ENCODE data around the gene TRIP13. TPM values are rescaled to one million over a fixed set of nuclear protein-coding genes. Genes with fewer than 3 reads are reported as not detected.
"Not testable (repeated sequence)": the region's sequence is repeated elsewhere in the genome, so short reads cannot be mapped to it uniquely, and the experiment has no call there.

Gene TRIP13
- total and polyA plus RNA-seq, 2 of the 4 experiments (the other 2 are of a cell fraction), result 17.1 to 35.5 TPM

- H3K14ac ChIP-seq (replicated peaks; ENCODE audit: low read depth, low read length); H3K27ac ChIP-seq (ENCODE audit: insufficient read depth, low read length); H3K9me1 ChIP-seq (ENCODE audit: insufficient read depth, low read length); H2AK5ac ChIP-seq (ENCODE audit: low read depth, low read length); H2BK15ac ChIP-seq (ENCODE audit: low read depth, low read length); H4K91ac ChIP-seq (ENCODE audit: insufficient read depth, low read depth, low read length); H3K56ac ChIP-seq (ENCODE audit: extremely low read depth, insufficient read depth, low read length); H3K9ac ChIP-seq (ENCODE audit: low read depth, low read length); H4K20me1 ChIP-seq (ENCODE audit: insufficient read depth, low read length); in situ Hi-C loops (cut with MboI; ENCODE audit: low sequenced_read_pairs); intact Hi-C loops (cut with micrococcal nuclease); H3K9me3 ChIP-seq (ENCODE audit: control insufficient read depth, insufficient read depth, low read length); CTCF ChIA-PET; H4K5ac ChIP-seq (ENCODE audit: low read depth, low read length); POLR2A ChIA-PET (ENCODE audit: unreplicated experiment); H3K4me2 ChIP-seq (ENCODE audit: low read depth, low read length); dilution Hi-C loops (cut with HindIII; ENCODE audit: low sequenced_read_pairs, unreplicated experiment); H3K23ac ChIP-seq (ENCODE audit: low read depth, low read length); H2BK5ac ChIP-seq (ENCODE audit: low read depth, low read length, poor library complexity, severe bottlenecking); ATAC-seq (ENCODE audit: low read depth); H3K79me1 ChIP-seq (ENCODE audit: low read depth in 1 of 2, low read length in 2 of 2); H3K4ac ChIP-seq (ENCODE audit: low read depth, low read length); H3K4me3 ChIP-seq (ENCODE audit: insufficient read depth, low read depth, low read length); H2BK120ac ChIP-seq (ENCODE audit: low read depth, low read length); H3K18ac ChIP-seq (ENCODE audit: low read depth, low read length); H3K36me3 ChIP-seq (ENCODE audit: control insufficient read depth, insufficient read depth, low read length); H2BK20ac ChIP-seq (ENCODE audit: low read depth, low read length); H3K4me1 ChIP-seq (ENCODE audit: control insufficient read depth, insufficient read depth, low read length); H2AFZ ChIP-seq (replicated peaks; ENCODE audit: low read length, poor library complexity); DNase-seq; H3K27me3 ChIP-seq (ENCODE audit: control insufficient read depth, insufficient read depth, low read length); H4K8ac ChIP-seq (ENCODE audit: low read depth in 2 of 2, low read length in 2 of 2); BruUV-seq (replicated peaks); H2AK9ac ChIP-seq (replicated peaks; ENCODE audit: low read depth, low read length, poor library complexity): not testable (repeated sequence)
- 88% methylated on average over 8 of the region's 16 CpGs; no CpG with 5 or more reads in 1 of the 2 experiments for WGBS, 2 experiments (ENCODE audit: extremely low coverage in 2 of 2, insufficient read length in 1 of 2)
These were observed 48.3 kb upstream of the TRIP13 start for GRCh38 chr5:844426-844825.

- POLR2A ChIA-PET (ENCODE audit: unreplicated experiment); H2BK15ac ChIP-seq (ENCODE audit: low read depth, low read length); H4K5ac ChIP-seq (ENCODE audit: low read depth, low read length); H3K9me1 ChIP-seq (ENCODE audit: insufficient read depth, low read length); dilution Hi-C loops (cut with HindIII; ENCODE audit: low sequenced_read_pairs, unreplicated experiment); H3K36me3 ChIP-seq (ENCODE audit: control insufficient read depth, insufficient read depth, low read length); H4K91ac ChIP-seq (ENCODE audit: insufficient read depth, low read depth, low read length); H3K4me2 ChIP-seq (ENCODE audit: low read depth, low read length); H3K79me1 ChIP-seq (ENCODE audit: low read depth in 1 of 2, low read length in 2 of 2); in situ Hi-C loops (cut with MboI; ENCODE audit: low sequenced_read_pairs); H3K9me3 ChIP-seq (ENCODE audit: control insufficient read depth, insufficient read depth, low read length); H3K4me3 ChIP-seq (ENCODE audit: insufficient read depth, low read depth, low read length); H3K4me1 ChIP-seq (ENCODE audit: control insufficient read depth, insufficient read depth, low read length); intact Hi-C loops (cut with micrococcal nuclease); CTCF ChIA-PET; H2BK20ac ChIP-seq (ENCODE audit: low read depth, low read length); H2AK5ac ChIP-seq (ENCODE audit: low read depth, low read length); H2AK9ac ChIP-seq (replicated peaks; ENCODE audit: low read depth, low read length, poor library complexity); H3K27ac ChIP-seq (ENCODE audit: insufficient read depth, low read length); ATAC-seq (ENCODE audit: low read depth); H3K4ac ChIP-seq (ENCODE audit: low read depth, low read length); H4K8ac ChIP-seq (ENCODE audit: low read depth in 2 of 2, low read length in 2 of 2); H4K20me1 ChIP-seq (ENCODE audit: insufficient read depth, low read length); DNase-seq; H3K23ac ChIP-seq (ENCODE audit: low read depth, low read length); H3K9ac ChIP-seq (ENCODE audit: low read depth, low read length); H3K56ac ChIP-seq (ENCODE audit: extremely low read depth, insufficient read depth, low read length); H3K14ac ChIP-seq (replicated peaks; ENCODE audit: low read depth, low read length); H2BK5ac ChIP-seq (ENCODE audit: low read depth, low read length, poor library complexity, severe bottlenecking); H2BK120ac ChIP-seq (ENCODE audit: low read depth, low read length); BruUV-seq (replicated peaks); H2AFZ ChIP-seq (replicated peaks; ENCODE audit: low read length, poor library complexity); H3K27me3 ChIP-seq (ENCODE audit: control insufficient read depth, insufficient read depth, low read length); H3K18ac ChIP-seq (ENCODE audit: low read depth, low read length): not testable (repeated sequence)
- WGBS, 2 experiments (ENCODE audit: extremely low coverage in 2 of 2, insufficient read length in 1 of 2), result 85% methylated on average over 6 of the region's 21 CpGs; no CpG with 5 or more reads in 1 of the 2 experiments
These were observed 47.5 kb upstream of the TRIP13 start for GRCh38 chr5:845031-845675.

Measured in IMR-90 (cell line).